GM21576 (cell line): Measurements from ENCODE around the gene OR52B6.
"Not testable (repeated sequence)": the region's sequence is repeated elsewhere in the genome, so short reads cannot be mapped to it uniquely, and the experiment has no call there.

Experiments used
- ATAC-seq: cut with Tn5 transposase; IDR thresholded peaks from one replicate; pipeline ENCODE4 v1.9.1; 2021; ENCODE audit warnings: mild to moderate bottlenecking, moderate library complexity; ENCODE audit not compliant: unreplicated experiment

OR52B6 gene

GRCh38 chr11:5593146-5593545 lies 12.5 kb downstream of the OR52B6 start:
- no peak for ATAC-seq

DNA sequence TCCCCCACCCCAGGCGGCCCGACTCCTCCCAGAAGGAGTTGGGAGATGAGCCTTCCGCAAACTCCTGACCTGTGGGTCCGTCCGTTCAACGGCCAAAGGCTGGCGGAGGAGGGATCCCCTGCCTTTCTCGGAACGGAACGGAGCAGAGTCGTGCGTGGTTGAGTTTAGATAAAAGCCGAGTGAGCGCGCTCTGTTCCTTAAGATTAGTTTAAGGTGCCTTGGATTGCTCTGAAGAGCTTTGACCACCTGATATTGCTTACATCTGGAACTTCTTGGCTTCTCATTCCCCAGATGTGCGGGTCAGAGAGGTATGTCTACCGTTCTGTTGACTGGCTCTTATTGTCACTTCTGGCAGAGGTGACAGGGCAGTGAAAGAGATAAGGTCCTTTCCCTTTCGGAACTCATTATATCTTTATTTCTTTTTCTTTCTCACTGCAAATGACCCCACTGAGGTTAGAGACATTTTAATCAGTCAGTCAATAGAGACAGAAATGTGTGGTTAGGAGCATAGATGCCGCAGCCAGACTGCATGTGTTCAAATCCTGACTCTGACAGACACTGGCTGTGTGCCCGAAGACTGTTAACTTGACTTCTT lies 16.0 kb downstream of the OR52B6 start, which contains the start of gene TRIM6:
Gene TRIM6, plus strand, starts transcription at position 31 of the 595 bp plus-strand sequence. Its CDS starts 261 bp downstream, at position 292.
- peak; percentile 43 for ATAC-seq

DNA sequence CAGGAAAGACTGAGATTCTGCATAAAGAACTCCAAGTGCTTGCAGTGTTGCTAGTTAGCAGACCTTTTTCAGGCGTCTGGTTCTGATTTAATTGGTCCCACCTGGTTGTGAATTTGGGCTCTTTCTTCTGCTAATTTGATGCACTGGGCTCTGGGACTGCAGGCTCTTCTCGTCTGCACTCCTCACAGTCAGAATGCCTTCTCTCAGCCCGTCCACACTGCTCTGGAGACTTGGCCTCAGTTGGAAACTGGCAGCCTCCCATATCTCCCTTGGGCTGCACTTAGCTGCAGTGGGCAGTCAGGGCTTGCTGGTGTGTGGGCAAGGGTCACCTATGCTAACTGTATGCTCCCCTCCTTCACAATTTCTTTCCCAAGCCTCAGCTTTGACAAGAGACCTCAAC lies 17.3 kb downstream of the OR52B6 start:
- no peak for ATAC-seq

DNA sequence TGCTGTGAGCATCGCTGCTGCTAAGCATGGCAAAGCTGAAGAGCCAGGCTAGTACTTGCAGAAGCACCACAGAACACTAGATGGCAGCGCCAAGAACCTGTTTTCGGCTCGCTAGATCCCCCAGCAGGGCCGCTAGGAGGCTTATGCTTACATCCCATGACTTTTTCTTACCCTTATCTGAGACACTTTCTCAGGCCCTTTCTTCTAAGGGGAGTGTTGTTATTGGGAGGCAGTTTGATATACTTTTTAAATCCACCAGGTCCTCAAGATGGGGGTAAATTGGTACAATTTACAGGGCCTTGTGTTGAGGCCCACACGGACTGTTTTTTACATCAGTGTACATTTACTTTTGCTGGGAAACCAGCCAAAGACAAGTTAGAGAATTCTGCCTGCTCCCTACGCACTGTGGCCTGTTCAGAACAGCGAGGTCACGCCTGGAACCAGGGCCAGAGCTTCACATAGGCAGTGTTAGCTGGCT lies 19.7 kb downstream of the OR52B6 start:
- ATAC-seq, result peak; percentile 84

DNA sequence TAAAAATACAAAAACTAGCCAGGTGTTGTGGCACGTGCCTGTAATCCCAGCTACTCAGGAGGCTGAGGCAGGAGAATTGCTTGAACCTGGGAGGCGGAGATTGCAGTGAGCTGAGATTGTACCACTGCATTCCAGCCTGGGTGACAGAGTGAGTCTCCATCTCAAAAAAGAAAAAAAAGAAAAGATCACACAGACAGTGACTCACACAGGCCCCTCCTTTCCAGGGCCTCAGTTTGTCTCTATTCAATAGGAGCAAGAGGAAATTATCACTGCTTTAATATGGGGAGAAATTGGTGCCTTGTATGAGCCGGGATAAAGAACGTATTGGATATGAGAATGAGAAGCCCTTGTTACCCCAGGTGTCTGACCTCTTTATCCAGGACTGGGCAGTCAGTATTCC lies 22.1 kb downstream of the OR52B6 start:
- not testable (repeated sequence) for ATAC-seq

DNA sequence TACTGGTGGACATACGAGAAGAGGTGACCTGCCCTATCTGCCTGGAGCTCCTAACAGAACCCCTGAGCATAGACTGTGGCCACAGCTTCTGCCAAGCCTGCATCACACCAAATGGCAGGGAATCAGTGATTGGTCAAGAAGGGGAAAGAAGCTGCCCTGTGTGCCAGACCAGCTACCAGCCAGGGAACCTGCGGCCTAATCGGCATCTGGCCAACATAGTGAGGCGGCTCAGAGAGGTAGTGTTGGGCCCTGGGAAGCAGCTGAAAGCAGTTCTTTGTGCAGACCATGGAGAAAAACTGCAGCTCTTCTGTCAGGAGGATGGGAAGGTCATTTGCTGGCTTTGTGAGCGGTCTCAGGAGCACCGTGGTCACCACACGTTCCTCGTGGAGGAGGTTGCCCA lies 22.6 kb downstream of the OR52B6 start:
- ATAC-seq, result no peak

DNA sequence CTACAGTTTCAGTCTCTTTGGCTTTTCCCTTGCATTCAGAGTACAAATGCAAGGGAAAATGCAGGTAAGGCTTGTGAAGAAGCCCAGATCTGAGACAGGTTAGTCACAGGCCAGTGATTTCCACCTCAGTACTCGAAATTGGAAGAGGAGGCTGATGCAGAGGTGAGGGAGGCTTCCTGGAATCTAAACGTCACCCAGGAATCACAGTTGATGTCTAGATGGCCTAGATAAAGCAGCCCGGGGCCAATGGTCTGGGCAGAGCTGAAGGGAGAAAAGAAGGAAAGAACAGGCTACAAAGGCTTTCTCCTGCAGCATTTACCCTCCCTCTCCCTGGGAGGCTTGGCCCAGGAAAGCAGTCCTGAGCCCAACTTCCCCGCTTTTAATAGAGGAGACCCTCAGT lies 24.2 kb downstream of the OR52B6 start:
- no peak for ATAC-seq

DNA sequence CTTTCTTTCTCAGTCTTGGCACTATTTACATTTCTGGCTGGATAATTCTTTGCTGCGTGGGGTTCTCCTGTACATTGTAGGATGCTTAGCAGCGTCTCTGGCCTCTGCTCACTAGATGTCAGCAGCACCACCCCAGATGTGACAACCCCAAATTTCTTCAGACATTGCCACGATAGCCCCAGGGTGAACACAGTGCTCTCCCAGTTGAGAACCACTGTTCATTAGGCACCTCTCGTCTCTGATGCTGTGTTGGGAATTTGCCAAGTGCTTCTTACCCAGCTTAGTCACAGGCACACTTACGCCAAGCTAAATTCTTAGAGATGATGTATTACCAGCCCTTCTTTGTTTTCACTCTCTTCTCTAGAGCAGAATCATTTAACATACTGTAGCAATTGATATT lies 25.2 kb downstream of the OR52B6 start:
- ATAC-seq, result no peak

DNA sequence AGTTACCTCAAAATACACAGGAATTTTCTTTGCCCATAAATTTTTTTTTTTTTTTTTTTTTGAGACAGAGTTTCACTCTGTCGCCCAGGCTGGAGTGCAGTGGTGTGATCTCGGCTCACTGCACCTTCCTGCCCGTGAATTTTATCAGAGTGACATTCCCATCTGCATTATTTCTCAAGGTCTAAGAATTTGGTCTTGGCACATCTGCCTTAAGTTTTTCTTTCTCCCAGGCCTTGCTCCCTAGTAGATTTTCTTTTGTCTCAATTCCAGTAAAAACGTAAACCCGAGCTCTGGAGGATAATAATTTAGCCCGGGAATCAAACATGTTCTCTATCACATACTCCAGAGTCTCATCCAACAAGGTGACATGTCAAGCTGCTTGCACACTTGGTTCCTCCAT lies 28.1 kb downstream of the OR52B6 start:
- ATAC-seq, result no peak

- no peak for ATAC-seq
These were observed 29.8 kb downstream of the OR52B6 start for GRCh38 chr11:5610446-5610845.

DNA sequence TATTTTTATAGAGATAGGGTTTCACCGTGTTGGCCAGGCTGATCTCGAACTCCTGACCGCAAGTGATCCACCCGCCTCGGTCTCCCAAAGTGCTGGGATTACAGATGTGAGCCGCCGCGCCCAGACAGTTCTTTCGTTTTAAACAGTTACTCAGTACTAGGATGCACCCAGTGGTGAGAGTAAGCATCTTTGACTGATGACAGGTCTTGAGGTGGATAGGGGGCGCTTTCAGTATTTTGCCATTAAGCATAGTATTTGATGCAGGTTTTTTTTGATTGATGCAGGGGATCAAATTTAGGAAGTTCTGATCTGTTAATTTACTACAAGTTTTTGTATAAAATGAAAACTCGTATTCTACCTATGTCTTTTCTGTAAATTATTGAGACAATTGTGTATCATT lies 30.9 kb downstream of the OR52B6 start:
- ATAC-seq, result no peak

- ATAC-seq, result no peak
These were observed 38.1 kb downstream of the OR52B6 start for GRCh38 chr11:5618807-5619206.

- no peak for ATAC-seq
These were observed 40.2 kb downstream of the OR52B6 start for GRCh38 chr11:5620651-5621521.

GRCh38 chr11:5621580-5621979 lies 40.9 kb downstream of the OR52B6 start:
- no peak for ATAC-seq

- no peak for ATAC-seq
These were observed 42.1 kb downstream of the OR52B6 start for GRCh38 chr11:5622802-5623201.

DNA sequence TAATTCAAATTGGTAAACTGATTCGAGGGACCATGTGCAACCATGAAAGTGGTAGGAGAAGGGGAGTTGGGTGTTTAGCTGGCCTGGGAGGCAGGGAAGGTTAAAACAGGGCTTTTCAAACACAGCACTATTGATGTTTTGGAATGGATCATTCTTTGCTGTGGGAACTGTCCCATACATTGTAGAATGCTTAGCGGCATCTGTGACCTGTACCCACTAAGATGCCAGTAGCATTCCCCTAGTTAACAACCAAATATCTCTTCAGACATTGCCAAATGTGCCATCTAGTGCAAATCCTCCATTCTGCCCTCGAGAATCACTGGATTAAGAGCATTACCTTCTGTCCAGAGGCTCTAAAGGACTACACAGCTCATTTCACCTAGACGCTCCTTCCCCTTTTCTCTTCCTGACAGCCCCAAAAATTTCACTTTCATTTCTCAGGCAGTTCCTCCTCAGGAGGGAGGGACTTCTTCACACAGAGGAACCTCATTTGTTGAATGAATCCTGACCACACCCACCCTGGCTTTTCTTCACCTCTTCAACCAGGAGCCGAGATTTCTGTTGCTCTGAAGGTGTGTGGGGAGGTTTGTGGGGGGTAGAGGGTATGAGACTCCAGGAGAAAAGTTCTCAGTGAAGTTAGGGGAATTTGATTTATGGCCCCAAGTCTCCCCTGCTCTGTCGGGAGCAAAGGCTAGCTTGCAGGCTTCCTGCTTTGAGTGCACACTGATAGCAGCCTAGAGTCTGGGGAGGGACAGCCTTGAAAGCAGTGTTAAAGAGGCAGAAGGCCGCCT lies 44.0 kb downstream of the OR52B6 start, which contains the start of gene TRIM34:
Gene TRIM34, plus strand, starts transcription at position 513 of the 791 bp plus-strand sequence. CDS start 7,331 bp downstream, outside the sequence.
- ATAC-seq, result peak; percentile 97

DNA sequence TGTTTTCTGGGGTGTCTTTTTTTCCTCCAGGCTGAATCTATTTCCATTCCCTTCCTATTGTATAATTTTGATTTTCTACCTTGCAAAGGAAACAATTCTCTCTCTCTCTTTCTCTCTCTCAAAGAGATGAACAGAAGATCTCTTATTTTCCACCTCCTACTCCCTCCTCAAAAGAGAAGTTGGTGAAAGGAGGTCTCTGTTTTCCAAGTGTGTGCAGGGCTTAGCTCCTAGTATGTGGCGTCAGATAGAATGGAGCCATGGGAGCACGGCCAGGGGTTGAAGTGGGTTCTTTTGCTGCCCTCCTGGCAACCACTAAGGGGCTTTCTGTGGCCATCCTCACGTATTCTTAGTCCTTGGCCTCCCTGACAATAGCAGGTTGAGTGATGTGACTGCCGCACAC lies 44.6 kb downstream of the OR52B6 start:
- no peak for ATAC-seq

DNA sequence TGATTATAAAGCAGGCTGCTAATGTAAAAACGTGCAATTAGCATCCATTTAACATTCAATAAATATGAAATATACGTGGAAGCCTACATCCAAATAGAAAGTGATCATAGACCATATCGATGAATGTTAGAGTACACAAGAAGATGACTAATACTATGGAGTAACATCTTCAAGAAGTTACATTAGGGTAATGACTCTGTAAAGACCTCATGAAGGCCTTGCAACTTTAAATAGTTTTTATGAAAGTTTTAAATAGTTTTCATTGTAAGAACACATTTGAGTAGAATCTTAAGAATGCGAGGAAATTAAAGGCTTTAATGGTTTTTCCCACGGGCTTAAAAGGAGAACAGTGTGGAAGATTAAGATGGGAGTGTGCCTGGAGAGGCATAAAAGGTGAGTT lies 45.5 kb downstream of the OR52B6 start:
- no peak for ATAC-seq

- no peak for ATAC-seq
These were observed 50.7 kb downstream of the OR52B6 start for GRCh38 chr11:5631417-5631816.
